HG02981 (cell line): Measurements from ENCODE around the gene INSL4.

Source experiments
- ATAC-seq: cut with Tn5 transposase; IDR thresholded peaks from one replicate; pipeline ENCODE4 v1.9.1; 2021; ENCODE audit warnings: mild to moderate bottlenecking, moderate library complexity; ENCODE audit not compliant: unreplicated experiment

Gene INSL4

DNA sequence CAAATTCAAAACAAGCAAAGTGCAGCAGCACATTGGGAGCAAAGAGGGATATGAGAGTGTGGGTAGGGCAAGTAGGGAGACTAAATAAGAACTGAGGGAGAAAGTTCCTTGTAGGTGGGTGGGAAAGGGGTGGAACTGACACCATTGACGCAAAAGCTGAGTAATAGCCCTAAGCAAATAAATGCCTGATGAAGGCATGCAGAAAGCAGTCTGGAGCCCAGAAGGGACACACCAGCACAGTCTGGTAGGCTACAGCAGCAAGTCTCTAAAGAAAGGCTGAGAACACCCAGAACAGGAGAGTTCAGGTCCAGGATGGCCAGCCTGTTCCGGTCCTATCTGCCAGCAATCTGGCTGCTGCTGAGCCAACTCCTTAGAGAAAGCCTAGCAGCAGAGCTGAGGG lies at the start of gene INSL4:
TSS of gene INSL4 (plus strand) at position 208 of the 400 bp plus-strand sequence. CDS start at position 313, 105 bp downstream.
- ATAC-seq: no peak

DNA sequence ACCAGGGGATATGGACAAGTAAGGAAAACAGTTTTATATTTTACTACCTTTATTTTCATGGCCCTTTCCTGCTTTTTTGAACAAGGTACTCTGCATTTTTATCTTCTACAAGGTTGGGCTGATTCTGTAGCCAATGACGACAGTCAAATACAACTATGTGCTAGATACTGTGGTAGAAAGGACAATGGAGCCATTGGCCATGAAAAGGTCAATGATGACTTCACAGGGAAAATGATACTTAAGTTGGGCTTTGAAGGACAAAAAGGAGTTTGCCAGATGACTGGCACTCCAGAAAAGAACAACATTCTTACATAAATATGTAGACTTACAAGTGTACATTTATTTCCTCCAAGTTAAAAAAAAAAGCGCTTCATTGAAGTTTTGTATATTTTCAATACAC lies 46.4 kb upstream of the INSL4 start:
- ATAC-seq: no peak

DNA sequence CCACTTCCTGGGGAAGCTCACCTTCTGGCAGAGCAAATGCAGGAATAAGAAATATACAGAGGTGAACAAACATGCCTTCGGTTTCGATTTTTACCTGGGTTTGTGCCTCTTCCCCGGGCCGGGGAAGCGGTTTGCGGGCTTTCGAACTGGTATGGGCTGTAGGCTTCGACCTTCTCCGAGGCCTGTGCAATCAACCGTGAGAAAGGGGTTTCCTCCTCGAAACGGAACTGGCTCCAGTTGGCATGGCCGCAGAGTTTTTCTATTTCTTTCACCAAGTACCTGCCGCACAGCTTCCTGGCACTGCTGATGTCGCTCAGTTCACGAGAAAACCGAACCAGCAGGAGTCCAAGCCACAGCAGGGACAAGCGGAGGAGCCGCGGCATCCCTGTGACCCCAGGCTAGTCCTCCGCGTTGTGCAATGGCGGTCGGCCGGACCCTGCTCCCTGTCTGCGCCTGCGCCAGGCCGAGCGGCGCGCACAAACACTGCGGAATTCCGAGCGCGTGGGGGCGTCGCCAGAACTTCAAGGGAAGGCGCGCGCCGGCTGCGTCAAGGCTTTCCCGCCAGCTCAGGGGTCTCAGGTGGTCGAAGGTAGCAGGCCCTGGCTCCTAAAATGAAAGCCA lies 45.9 kb upstream of the INSL4 start, which contains the start of gene INSL6:
TSS of gene INSL6 (minus strand) at position 420 of the 621 bp plus-strand sequence. CDS start at position 383, 37 bp downstream.
- no peak for ATAC-seq

DNA sequence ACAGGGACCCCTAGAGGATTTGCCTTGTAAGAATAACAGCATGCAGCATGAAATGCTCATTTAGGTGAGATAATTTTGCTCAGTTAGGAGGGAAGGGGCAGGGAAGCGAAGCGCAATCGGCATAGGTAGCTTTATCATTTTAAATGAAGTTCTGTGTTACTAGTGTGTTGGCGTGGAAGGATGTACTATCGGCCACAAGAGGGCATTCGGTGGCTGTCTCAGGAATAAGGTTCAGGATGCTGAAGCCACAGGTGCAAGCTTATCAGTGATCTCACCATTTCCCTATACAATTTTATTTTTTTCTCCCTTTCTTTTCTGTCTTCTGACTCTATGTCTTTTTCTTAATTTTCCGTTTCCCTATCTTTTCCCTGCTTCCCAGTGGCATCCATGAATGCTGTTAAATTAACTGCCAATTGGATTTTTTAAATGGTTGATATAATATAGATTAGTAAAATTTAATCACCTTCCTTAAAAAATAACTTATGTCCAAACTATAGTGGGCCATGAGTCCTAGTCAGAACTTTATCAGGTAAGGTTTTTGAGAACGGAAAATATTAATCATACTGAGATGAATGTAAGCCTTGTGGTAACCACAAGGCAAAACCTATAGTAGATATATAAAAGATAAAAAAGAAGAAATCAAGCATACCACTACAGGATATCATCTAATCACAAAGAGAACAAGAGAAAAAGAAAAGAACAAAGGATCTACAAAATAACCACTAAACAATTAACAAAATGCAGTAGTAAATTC lies 44.6 kb upstream of the INSL4 start:
- no peak for ATAC-seq

DNA sequence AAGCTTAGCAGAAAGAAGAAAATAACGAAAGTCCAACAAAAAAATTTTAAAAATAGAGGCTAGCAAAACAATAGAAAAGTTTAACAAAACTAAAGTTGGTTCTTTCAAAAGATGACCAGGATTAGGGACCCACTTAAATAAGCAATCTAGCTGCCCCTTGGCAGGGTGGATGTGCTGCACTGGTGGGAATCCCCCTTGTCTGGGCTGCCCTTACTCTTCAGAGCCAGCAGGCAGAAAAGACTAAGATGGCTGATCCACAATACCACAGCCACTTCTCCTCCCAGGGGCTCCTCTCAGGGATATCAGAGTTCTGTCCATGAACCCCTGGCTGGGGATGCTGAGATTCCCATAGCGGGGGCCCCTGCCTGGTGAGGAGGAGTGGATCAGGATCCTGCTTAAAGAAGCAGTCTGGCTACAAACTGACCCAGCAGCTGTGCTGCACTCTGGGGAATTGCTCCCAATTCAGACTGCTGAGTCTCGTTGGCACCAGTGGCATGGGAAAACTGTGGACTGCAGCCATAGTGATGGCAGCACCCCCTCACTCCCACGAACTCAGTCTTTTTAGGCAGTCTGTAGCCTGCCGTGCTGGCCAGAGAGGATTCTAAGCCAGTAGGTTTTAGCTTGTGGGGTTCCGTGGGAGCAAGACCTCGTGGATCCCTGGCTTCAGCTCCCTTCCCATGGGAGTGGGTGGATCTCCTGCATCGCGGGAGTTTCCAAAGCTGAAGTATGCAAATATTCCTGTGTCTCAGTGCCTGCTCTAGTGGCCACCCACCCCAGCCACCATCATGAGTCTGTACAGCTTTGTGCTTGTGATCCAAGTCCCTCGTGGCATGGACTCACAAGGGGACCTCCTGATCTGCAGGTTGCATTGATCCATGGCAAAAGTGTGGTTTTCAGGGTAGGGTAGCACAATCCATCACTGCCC lies 42.9 kb upstream of the INSL4 start:
- no peak for ATAC-seq

DNA sequence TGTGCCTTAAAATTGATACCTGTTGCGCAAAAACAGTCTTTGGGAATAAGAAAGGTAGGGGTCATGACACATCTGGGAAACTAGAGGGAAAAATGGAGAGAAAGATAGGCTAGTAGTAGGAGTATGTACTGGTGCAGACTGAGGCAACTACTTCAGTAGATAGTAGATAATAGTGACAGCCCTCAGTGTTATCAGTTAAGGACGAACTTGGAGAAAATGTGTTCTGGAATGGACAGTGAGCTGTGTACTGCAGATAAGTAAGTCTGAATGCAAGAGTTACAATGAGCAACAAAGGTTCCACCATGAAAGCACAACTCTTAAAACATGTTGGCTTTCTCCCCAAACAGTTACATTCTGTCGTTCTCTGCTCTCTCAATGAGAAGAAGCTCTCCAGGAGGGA lies 39.2 kb upstream of the INSL4 start:
- no peak for ATAC-seq

DNA sequence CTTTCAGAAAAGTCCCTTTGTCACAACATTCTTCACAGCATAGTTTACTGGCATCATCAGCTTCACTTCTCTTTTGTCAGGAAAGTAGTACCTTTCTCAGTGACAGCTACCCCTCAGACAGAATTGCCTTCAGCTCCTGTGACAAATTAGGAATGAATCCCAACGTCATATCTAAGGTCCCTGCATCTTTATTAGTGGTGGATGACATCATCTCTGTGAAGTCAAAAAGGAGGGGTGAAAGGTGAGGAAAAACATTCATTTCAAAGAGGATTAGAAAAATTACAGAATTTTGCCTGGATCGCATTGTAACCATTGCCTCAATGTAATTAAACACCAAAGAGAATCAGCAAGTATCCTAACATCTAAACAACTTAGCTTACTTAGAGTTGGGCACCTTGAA lies 37.9 kb upstream of the INSL4 start:
- ATAC-seq: no peak

DNA sequence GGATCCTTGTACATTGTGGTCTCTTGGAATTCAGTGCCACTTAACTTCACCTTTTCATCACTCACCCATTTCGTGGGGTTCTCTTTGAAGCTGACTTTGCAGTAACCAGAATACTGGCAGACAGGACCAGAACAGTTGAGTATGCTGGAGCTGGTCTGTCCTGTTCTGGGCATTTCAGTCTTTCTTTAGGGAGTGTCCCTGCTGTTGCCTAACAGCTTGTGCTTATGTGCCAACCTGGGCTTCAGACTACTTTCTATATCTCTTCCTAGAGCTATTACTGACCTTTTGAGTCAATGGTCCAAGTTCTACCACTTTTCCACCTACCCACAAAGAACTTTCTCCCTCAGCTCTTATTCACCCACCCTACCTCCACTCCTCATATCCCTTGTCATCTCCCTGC lies 35.8 kb upstream of the INSL4 start:
- ATAC-seq: no peak

DNA sequence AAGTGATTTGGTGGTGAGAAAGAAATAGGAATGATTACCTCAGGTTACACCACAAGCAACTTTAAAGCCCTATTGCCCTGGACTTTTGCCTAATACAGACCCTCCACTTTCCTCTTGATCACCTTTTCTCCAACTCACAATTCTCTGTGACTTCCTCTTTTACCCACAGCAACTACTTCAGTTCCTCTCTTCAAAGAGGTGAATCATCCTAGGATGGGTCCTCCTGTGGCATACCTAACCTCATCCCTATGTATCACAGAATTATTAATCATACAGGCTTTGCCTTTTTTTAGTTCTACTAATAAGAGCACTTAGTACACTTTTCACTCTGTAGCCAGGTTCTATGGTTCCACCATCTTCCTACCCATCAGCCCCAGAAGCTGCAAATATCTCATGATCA lies 26.1 kb upstream of the INSL4 start:
- ATAC-seq: no peak

DNA sequence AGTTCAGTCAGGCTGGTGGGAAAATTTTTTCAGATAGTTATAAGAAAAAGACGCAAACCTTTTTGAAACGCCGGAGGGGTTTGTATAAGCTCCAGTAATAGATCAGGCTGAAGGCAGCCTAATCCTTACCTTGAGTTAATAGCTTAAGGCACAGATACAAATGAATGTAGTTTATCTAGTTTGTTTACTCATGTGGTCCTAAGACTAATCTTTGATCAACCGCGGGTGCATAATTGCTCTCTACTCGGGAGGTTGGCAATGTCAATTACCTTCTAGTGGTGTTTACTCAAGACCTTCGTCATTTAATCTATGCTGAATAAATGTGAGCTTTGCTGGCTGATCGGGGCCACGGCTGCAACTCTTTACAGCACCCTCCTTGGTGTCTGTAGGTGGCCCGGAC lies 665 bp upstream of the INSL4 start:
- ATAC-seq: no peak

DNA sequence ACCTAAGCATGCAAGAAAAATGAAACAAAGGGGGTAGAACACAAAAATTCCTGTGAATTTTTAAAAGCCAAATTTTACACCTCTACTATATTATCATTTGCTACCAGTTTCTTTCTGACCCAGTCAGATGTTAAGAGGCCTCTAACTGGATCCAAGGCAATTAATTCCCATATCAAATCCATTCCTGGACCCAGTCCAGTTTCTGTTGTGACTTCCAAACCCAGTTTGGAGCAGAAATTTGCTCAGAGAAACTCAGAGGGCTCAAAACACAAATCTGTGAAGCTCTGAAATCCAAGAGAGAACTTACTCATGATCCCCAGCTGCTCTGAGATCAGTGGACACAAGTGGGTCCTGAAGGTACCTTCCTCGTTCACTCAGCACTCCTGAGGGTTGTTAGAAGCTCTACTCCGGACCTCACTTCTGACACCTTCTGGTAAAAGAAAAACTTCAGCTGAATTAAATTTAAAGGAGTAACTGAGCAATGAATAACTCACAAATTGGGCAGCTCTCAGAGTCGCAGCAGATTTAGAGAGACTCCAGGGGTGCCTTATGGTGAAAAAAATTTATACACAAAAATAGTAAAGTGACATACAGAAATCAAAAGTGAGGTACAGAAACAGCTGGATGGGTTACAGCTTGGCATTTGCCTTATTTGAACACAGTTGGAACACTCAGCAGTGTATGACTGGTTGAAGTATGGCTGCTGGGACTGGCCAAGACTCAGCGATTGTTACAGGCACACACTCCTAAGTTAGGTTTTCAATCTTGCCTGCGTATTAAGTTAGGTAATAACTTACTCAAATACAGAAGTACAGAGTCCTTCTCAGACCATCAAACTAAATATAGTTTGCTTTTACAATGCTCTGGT lies 32.4 kb downstream of the INSL4 start:
- ATAC-seq: no peak

DNA sequence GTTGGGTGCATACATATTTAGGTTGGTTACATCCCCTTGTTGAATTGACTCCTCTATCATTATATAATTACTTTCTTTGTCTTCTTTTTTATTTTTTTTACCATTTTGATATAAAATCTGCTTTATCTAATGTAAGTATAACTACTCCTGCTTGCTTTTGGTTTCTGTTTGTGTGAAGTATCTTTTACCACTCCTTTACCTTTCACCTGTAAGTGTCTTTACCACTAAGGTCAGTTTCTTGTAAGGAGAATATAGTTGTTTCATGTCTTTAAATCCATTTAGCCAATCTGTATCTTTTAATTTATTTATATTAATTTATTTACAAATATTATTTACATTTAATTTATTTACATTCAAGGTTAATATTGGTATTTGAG lies 33.0 kb downstream of the INSL4 start:
- ATAC-seq: no peak

DNA sequence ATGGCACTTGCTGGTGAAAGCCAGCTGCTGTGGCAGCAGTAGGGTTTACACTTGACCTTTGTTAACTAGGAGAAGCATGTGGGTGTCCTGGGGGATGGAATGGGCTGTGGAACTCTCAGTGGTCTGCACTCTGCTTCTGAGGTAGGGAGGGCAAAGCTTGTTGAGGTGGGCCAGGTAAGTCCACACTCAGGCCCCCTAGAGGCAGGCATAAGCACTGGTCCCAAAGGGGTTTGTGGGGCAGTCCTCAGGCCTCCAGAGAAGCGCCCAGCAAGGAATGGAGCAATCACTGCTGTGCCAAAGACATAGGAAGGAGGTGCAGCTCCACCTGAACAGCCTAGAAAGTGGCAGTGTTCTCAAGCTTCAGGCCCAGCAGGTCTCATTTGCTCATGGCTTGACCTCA lies 34.7 kb downstream of the INSL4 start:
- ATAC-seq: no peak

DNA sequence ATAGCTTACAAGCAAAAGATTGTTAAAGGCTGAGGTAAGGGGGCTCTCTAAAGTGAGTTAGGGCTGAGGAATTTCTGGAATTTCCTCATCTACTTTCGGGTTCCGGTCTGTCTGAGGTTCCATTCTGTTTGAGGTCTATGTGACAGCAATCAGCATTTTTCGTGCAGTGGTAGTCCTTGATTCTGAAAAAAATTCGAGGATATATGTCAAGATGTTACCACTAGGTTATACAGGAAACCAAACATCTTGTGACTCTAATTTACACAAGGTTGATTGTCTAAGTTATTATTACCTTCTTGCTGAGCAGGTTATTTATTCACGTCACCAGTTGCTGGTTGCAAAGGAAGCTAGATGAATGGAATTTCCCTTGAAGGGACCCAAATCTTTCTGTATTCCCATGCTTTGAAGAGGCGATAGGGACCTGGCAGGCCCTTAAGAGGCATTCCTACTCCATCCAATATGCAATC lies 38.1 kb downstream of the INSL4 start:
- no peak for ATAC-seq

DNA sequence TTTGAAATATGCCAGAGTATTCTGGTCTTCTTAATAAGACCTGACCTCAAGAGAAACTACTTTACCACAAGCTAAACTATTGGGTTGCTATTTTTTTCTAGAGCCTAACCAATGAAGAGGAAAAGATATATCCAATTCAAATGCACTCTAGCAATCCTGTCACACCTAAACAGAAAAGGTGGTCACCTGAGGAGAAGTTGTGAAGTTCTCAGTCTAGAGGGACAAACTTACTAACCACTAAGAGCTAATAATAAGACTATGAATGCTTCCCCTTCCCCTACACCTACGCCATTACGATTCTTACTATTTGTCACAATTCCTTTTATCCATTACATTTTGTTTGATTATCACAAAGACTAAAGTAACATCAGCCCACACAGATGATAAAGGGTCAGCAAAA lies 43.6 kb downstream of the INSL4 start:
- ATAC-seq: no peak

DNA sequence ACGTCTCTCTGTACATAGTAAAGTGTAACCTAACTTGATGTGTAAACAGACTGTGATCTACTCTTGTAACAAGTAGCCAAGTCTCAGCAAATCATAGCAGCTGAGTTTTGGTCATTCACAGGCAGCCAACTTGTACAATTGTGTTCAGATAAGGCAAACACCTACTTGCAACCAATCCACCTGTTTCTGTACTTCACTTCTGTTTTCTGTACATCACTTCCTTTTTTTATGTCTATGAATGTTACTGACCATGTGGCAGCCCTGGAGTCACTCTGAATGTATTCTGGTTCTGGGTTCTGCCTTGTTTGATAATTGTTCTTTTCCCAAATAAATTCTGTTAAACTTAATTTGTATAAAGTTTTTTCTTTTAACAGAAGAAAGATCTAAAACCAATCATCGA lies 47.3 kb downstream of the INSL4 start:
- ATAC-seq: no peak
